Jurkat, Clone E6-1 (cell line): ENCODE data around the gene GPA33. TPM values are rescaled to one million over a fixed set of nuclear protein-coding genes. Genes with fewer than 3 reads are reported as not detected.

ENCODE experiments used
- DNase-seq: peaks from one replicate; pipeline ENCODE4 v3.0.0-alpha.2; 2011; ENCODE audit warnings: low read depth, low spot score
- H3K4me3 ChIP-seq: 2 replicates; pipeline ENCODE4 v1.5.1; 2011; ENCODE audit warnings: mild to moderate bottlenecking, low read length, control low read depth, moderate library complexity
- polyA plus RNA-seq: library from polyadenylated mRNA; unstranded; fragments of >200 nt; gene quantifications from one replicate; pipeline ENCODE4 v1.2.1, GENCODE V29; 2012; ENCODE audit warnings: missing spikeins; ENCODE audit not compliant: insufficient read length, insufficient read depth

GPA33 gene
- polyA plus RNA-seq: 4.4 TPM

GRCh38 chr1:167090314-167090942, at the start of gene GPA33:
TSS of gene GPA33 (minus strand) at chr1:167090377. CDS start at chr1:167090287, 90 bp downstream.
- DNase-seq: peak; percentile 54
- no peak within 1 kb of the TSS for H3K4me3 ChIP-seq

DNA sequence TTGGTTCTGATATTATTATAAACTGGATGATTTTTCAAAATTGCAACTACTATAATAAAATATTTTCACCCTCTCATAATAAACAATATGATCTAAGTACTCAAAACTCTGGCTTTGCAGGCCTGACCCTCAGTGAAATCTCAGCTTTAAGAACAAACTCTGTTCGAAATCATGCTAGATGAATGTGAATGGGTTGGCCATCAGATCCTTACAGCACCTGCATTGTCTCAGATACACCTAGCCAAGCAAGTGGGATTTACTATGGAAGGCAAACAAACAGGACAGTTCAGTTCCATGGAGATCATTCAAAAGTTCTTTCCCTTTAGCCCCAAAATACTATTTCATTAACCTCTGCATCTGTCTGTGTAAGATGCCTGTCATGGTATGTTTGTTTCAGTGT, 48.5 kb upstream of the GPA33 start:
- no peak overlapping the region for H3K4me3 ChIP-seq
- no peak for DNase-seq

- DNase-seq: no peak
- H3K4me3 ChIP-seq: no peak overlapping the region
Measured at GRCh38 chr1:167137793-167138510, 47.8 kb upstream of the GPA33 start.

GRCh38 chr1:167137332-167137781, 47.2 kb upstream of the GPA33 start:
- no peak overlapping the region for H3K4me3 ChIP-seq
- DNase-seq: no peak

DNA sequence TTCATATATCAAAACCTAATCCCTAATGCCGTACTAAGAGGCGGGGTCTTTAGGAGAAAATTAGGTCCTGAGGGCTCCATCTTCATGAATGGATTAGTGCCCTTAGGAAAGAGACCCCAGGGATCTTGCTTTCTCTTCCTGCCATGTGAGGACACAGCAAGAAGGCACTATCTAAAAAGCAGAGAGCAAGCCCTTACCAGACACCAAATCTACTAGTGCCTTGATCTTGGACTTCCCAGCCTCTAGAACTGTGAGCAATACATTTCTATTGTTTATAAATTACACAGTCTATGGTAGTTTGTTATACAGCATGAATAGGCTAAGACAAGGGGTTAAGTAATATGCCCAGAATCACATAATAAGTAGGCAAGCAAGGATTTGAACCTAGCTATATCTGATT, 46.6 kb upstream of the GPA33 start:
- no peak overlapping the region for H3K4me3 ChIP-seq
- DNase-seq: no peak

GRCh38 chr1:167136191-167136614, 46.0 kb upstream of the GPA33 start:
- no peak for DNase-seq
- no peak overlapping the region for H3K4me3 ChIP-seq

- no peak overlapping the region for H3K4me3 ChIP-seq
- no peak for DNase-seq
Measured at GRCh38 chr1:167135281-167135840, 45.2 kb upstream of the GPA33 start.

GRCh38 chr1:167132301-167133010, 42.3 kb upstream of the GPA33 start:
- DNase-seq: no peak

DNA sequence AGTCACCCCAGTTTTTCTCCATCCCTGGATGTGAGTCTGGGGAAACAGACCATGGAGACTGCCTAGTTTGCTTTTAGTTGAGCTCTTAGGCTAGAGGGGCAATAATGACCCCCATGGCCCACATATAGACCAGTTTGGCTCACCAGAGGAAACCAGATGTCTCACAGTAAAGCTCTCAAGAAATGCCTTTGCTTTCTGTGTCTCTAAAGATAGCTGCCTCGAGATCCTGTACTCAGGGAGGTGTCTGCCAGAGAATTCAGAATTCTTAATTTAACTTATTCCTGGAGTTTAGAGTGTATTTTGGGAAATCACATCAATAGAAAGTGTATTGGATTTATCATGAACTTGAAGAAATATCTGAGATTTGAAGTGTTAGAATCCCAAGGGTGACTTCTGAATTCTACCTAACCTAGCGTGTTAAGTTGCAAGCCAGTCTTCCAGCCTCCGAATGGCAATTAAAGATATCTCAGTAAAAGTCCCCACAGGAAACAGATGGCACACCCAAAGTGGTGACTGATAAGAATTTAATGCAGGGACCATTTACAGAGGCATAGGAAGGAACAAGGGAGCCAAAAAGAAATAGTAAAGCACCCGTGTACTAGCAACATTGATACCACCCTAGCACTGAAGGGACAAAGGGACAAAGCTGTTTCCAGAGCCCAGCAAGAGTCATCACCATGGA, 40.8 kb upstream of the GPA33 start:
- H3K4me3 ChIP-seq: peak overlapping the region; percentile 2; the same call in 1 of the 2 replicates
- peak; percentile 92 for DNase-seq

More at GRCh38 chr1:167132301-167133010, 42.3 kb upstream of the GPA33 start:
- no peak overlapping the region for H3K4me3 ChIP-seq

DNA sequence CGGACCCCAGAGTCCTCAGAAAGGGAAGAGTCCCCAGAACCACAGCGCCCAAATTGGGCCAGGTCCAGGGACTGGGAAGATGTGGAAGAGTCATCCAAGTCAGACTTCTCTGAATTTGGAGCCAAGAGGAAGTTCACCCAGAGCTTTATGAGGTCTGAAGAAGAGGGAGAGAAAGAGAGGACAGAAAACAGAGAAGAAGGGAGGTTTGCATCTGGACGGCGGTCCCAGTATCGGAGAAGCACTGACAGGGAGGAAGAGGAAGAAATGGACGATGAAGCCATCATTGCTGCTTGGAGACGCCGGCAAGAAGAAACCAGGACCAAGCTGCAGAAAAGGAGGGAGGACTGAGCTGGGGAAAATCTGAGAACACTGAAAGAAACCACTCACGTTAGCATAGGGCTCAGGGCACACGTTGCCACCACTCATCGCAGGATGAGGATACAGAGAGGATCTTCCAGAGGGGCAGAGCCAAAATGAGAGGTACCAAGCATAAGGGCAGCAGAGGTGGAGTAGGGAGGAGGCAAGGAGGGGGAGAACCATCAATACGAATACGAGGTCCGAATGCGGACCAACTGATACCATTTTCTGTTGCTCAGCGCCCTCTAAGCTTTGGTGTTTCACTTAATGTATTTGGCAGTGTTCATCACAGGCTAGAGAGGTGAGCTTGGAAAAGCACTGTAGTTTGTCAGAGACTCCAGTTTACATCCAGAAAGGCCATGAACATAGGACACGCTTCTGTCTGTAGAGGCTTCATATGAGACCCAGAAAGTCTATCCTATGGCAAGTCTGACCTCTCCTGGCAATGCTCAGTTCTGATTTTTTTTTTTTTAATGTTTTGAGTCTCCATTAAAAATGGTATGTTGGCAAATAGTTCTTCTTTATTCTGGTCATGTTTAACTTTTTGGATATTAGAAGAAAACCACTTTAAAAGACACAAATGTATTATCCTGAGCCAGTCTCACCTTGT, 38.4 kb upstream of the GPA33 start:
- no peak for DNase-seq
- H3K4me3 ChIP-seq: no peak overlapping the region

GRCh38 chr1:167127661-167128060, 37.5 kb upstream of the GPA33 start:
- DNase-seq: no peak
- no peak overlapping the region for H3K4me3 ChIP-seq

GRCh38 chr1:167127236-167127635, 37.1 kb upstream of the GPA33 start:
- H3K4me3 ChIP-seq: no peak overlapping the region
- DNase-seq: no peak

GRCh38 chr1:167126811-167127210, 36.6 kb upstream of the GPA33 start:
- no peak for DNase-seq
- H3K4me3 ChIP-seq: no peak overlapping the region

DNA sequence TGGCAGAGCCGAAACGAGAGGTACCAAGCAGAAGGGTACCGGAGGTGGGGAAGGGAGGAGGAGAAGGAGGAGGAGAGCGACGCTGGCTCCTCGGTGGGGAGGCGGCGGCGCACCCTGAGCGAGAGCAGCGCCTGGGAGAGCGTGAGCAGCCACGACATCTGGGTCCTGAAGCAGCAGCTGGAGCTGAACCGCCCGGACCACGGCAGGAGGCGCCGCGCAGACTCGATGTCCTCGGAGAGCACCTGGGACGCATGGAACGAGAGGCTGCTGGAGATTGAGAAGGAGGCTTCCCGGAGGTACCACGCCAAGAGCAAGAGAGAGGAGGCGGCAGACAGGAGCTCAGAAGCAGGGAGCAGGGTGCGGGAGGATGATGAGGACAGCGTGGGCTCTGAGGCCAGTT, 36.1 kb upstream of the GPA33 start:
- DNase-seq: no peak

GRCh38 chr1:167122568-167122967, 32.4 kb upstream of the GPA33 start:
- no peak for DNase-seq
- H3K4me3 ChIP-seq: no peak overlapping the region

More for the DNA sequence above, 36.1 kb upstream of the GPA33 start:
- no peak overlapping the region for H3K4me3 ChIP-seq

DNA sequence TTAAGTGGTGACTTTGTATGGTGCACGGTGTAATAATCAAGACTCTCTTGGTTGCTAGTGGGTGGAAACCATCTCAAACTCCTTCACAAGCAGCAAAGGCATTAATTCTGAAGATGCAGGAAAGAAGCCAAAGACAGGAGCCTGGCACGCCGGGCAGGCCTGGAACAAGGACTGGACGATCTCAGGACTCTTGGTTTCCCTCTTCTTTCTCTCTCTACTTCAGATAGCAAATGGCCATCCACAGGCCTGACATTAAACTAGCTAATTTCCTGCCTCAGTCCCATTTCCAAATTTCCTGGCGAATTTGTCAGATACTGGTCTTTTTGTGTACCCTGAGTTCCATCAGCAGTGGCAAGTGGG, 31.9 kb upstream of the GPA33 start:
- no peak overlapping the region for H3K4me3 ChIP-seq
- no peak for DNase-seq

DNA sequence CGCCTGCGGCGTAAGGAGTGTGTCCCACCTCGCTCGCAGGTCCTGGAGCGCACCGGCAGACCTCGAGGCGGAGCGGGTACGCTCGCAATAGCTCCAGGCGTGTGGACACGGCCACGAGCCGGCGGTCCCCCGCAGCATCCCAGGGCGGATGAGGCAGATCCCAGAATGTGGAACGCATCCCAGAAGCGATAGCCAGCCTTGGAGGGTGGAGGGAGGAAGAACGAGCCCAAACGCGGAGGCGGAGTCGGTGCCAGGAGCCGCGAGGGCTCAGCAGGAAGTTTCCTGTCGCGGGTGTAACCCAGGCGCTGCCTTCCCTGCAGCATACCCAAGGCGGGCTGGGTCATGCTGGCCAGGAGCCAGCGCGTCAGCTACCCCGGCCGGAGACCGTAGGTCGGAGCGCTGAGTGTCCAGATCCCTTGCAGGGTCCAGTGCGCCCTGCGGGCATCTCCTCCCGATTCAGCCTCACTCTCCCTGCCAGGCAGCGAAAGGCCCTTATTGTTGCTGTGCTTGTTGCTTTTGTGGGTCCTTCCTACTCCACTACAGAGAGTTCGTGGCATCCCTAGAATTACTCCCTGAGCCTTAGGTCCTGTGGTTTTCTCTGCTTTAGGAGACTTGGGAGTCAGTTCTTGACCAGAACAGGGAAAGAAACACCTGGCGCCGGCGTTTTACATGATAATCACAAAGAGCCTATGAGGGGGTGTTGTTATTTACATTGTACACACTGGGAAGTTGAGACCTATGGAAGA, 31.4 kb upstream of the GPA33 start:
- no peak overlapping the region for H3K4me3 ChIP-seq
- no peak for DNase-seq
